HL-60 (cell line): ENCODE measurements around the gene KCNH2.

ENCODE experiments used
- DNase-seq, 2 experiments: peaks; one replicate each; pipeline ENCODE4 v3.0.0-alpha.2; 2010 to 2020; ENCODE audit warnings: low read depth in 1 of 2, low spot score in 1 of 2
- H3K27ac ChIP-seq: fragments of 250-450 bp; sonication (Bioruptor Pico); replicated peaks from 2 replicates; pipeline ENCODE4 v1.5.1; 2020; ENCODE audit warnings: mild to moderate bottlenecking, moderate library complexity
- H3K27me3 ChIP-seq: fragments of 250-450 bp; sonication (Bioruptor Pico); 2 replicates; pipeline ENCODE4 v1.5.1; 2021; ENCODE audit warnings: mild to moderate bottlenecking, moderate library complexity; ENCODE audit not compliant: insufficient read depth, poor library complexity, severe bottlenecking
- H3K4me3 ChIP-seq: replicated peaks from 2 replicates; pipeline ENCODE4 v1.5.1; 2011; ENCODE audit warnings: mild to moderate bottlenecking, control low read depth, low read length; ENCODE audit not compliant: insufficient read depth
- CTCF ChIP-seq: IDR thresholded peaks from one replicate; pipeline ENCODE4 v1.5.1; 2011; ENCODE audit warnings: low read length, control low read depth, inconsistent platforms; ENCODE audit not compliant: insufficient read depth
- GABPA ChIP-seq: IDR thresholded peaks from 2 replicates; pipeline ENCODE4 v1.6.1; 2012; ENCODE audit warnings: low read depth
- POLR2AphosphoS5 ChIP-seq: IDR thresholded peaks from 2 replicates; pipeline ENCODE4 v1.6.1; 2012; ENCODE audit warnings: low read depth
- REST ChIP-seq: IDR thresholded peaks from 2 replicates; pipeline ENCODE4 v1.6.1; 2012; ENCODE audit warnings: low read depth; ENCODE audit not compliant: insufficient replicate concordance
- SPI1 ChIP-seq: IDR thresholded peaks from 2 replicates; pipeline ENCODE4 v1.6.1; 2012; ENCODE audit warnings: low read depth, mild to moderate bottlenecking, borderline replicate concordance

The KCNH2 gene

GRCh38 chr7:150993511-150993910 lies 15.4 kb upstream of the KCNH2 start:
- DNase-seq: no peak
- Histone ChIP-seq H3K27ac (no peak overlapping the region), H3K27me3 (peaks cover 3% of the 10 kb centered on the region), H3K4me3 (no peak overlapping the region)
- TF ChIP-seq SPI1: no peak
- TF ChIP-seq REST: no peak
- no peak for TF ChIP-seq POLR2AphosphoS5
- no peak for TF ChIP-seq CTCF
- no peak for TF ChIP-seq GABPA

- no peak for TF ChIP-seq CTCF
- no peak for TF ChIP-seq SPI1
- TF ChIP-seq GABPA: no peak
- no peak for TF ChIP-seq POLR2AphosphoS5
- TF ChIP-seq REST: no peak
- H3K4me3 ChIP-seq: no peak overlapping the region
- no peak overlapping the region for H3K27ac ChIP-seq
- DNase-seq: no peak
- H3K27me3 ChIP-seq: peaks cover 7% of the 10 kb centered on the region
Measured at GRCh38 chr7:150992833-150993302, 14.7 kb upstream of the KCNH2 start.

GRCh38 chr7:150992051-150992640 lies 14.0 kb upstream of the KCNH2 start:
- DNase-seq: no peak
- peaks cover 9% of the 10 kb centered on the region for H3K27me3 ChIP-seq
- TF ChIP-seq CTCF (no peak), SPI1 (no peak), GABPA (no peak), REST (no peak), POLR2AphosphoS5 (no peak)
- no peak overlapping the region for H3K27ac ChIP-seq
- H3K4me3 ChIP-seq: no peak overlapping the region
